Activated naive CD8-positive, alpha-beta T cell treated with anti-CD3 and anti-CD28 coated beads for 36 hours (primary cell): ENCODE results near the gene RLF. TPM values are rescaled to one million over a fixed set of nuclear protein-coding genes. Genes with fewer than 3 reads are reported as not detected.

ENCODE experiments used
- DNase-seq: peaks from one replicate; pipeline ENCODE4 v3.0.0; 2021
- H3K27ac Mint-ChIP-seq: one replicate; pipeline ENCODE4 v1.8.0; 2022; ENCODE audit warnings: mild to moderate bottlenecking, moderate library complexity, mixed read lengths
- H3K27me3 Mint-ChIP-seq: one replicate; pipeline ENCODE4 v1.8.0; 2022; ENCODE audit warnings: mild to moderate bottlenecking, mixed read lengths
- H3K36me3 Mint-ChIP-seq: one replicate; pipeline ENCODE4 v1.8.0; 2021; ENCODE audit warnings: mild to moderate bottlenecking, mixed read lengths
- H3K4me1 Mint-ChIP-seq: one replicate; pipeline ENCODE4 v1.8.0; 2021; ENCODE audit warnings: mixed read lengths
- H3K4me3 Mint-ChIP-seq: one replicate; pipeline ENCODE4 v1.8.0; 2022; ENCODE audit warnings: mild to moderate bottlenecking, moderate library complexity, mixed read lengths
- H3K9me3 Mint-ChIP-seq: one replicate; pipeline ENCODE4 v1.8.0; 2022; ENCODE audit warnings: mixed read lengths
- total RNA-seq, 2 experiments: library from RNA; stranded (reverse); gene quantifications; one replicate each; pipeline ENCODE4 v1.2.3, GENCODE V29; 2021

RLF gene
- total RNA-seq, 2 experiments from 2014 or later = 13.6 to 13.7 TPM

GRCh38 chr1:40241362-40241761 is 80.2 kb downstream of the RLF start:
- peaks cover 32% of the 10 kb centered on the region for H3K4me1 Mint-ChIP-seq
- H3K36me3 Mint-ChIP-seq = peaks cover 40% of the 10 kb centered on the region
- H3K4me3 Mint-ChIP-seq = no peak overlapping the region

DNA sequence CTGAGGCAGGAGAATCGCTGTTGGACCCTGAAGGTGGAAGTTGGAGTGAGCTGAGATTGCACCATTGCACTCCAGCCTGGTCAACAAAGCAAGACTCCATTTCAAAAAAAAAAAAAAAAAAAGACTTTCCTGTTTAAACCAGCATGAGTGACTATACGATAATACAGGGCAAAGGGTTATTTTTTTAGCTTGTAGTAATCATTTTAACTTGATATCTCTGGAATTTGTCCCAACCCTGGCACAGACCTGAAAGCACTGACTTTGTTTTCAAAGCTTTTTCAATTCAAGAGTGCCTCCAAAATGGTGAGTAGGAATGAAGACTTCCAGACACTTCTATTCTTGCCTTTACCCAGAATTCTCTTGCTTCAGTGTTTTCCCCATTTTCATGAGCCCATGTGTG is 82.2 kb downstream of the RLF start:
- H3K27ac Mint-ChIP-seq = no peak overlapping the region

More at GRCh38 chr1:40241362-40241761, 80.2 kb downstream of the RLF start:
- no peaks in the 10 kb centered on the region for H3K27me3 Mint-ChIP-seq
- H3K27ac Mint-ChIP-seq = peak overlapping the region; percentile 86
- no peak for DNase-seq
- no peaks in the 10 kb centered on the region for H3K9me3 Mint-ChIP-seq

DNA sequence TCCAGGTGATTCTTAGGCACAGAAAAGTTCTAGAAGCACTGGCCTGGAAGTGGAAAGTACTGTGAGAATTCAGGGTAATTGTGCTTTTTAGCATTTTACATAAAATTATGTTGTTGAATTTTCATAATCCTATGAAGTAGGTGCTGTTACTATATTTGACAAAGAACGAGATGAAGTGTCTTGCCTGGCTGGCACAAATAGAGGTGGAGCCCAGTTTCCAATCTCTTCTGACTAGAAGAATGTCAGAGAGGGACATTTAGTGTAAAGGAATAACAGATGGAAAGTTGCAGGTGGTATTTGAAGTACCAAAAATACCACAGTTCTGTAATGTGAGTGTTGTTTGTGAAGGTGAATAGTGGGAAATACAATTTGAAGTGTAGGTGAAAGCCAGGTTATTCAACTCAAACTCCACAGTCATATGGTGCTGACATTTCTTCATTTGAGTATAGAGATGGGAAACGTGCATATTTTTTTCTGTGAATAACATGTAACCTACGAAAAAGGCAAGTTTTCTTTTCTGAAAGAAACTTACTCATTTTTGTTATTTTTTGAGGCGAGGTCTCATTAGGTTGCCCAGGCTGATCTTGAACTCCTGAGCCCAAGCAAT is 83.1 kb downstream of the RLF start:
- no peaks in the 10 kb centered on the region for H3K9me3 Mint-ChIP-seq
- H3K27ac Mint-ChIP-seq = no peak overlapping the region
- peaks cover 26% of the 10 kb centered on the region for H3K4me1 Mint-ChIP-seq
- H3K27me3 Mint-ChIP-seq = no peaks in the 10 kb centered on the region
- no peak overlapping the region for H3K4me3 Mint-ChIP-seq
- peaks cover 12% of the 10 kb centered on the region for H3K36me3 Mint-ChIP-seq
- no peak for DNase-seq

More for the DNA sequence above, 82.2 kb downstream of the RLF start:
- Mint-ChIP-seq H3K4me1 (peaks cover 28% of the 10 kb centered on the region), H3K4me3 (no peak overlapping the region), H3K27me3 (no peaks in the 10 kb centered on the region), H3K9me3 (no peaks in the 10 kb centered on the region), H3K36me3 (peaks cover 20% of the 10 kb centered on the region)
- no peak for DNase-seq

DNA sequence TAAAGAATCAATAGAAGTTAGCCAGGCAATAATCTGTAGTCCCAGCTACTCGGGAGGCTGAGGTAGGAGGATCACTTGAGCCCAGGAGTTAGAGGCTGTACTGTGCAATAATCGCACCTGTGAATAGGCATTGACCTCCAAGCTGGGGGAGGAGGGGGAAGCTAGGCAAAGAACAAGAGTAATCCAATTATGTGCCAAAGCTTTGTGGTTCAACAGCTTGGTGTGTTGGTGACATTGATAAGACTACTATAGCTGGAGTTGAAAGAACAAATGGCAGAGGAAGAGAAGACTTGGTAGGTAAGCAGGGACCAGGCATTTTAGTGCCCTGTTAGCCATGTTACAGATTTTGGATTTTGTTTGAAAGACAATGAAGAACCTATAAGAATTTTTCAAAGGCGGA is 84.5 kb downstream of the RLF start:
- no peaks in the 10 kb centered on the region for H3K9me3 Mint-ChIP-seq
- H3K27ac Mint-ChIP-seq = no peak overlapping the region
- H3K4me1 Mint-ChIP-seq = peaks cover 24% of the 10 kb centered on the region
- no peak overlapping the region for H3K4me3 Mint-ChIP-seq
- H3K36me3 Mint-ChIP-seq = peaks cover 2% of the 10 kb centered on the region
- H3K27me3 Mint-ChIP-seq = no peaks in the 10 kb centered on the region
- DNase-seq = no peak

DNA sequence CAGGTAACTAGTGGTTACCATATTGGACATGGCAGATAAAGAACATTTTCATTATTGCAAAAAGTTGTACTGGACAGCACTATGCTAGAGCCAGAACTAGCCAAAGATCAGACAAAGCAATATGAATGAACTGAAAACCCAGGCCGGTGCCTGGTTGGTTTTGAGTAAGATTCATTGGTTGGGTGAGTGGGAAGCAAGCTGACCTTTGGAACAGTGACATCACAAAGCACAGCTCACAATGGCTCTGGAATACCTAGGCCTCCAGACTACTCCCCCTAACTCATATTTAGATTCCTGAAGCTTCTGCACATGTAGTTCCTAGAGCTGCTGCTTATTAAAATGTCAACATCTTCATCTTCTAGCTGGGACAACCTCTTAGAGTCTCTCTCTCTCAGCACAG is 86.5 kb downstream of the RLF start, which contains the start of gene TMCO2:
TMCO2 (plus strand) TSS at position 283 of the 400 bp plus-strand sequence; CDS start at position 340, 57 bp downstream.
- H3K27me3 Mint-ChIP-seq = no peaks in the 10 kb centered on the region
- no peaks in the 10 kb centered on the region for H3K36me3 Mint-ChIP-seq
- no peak within 1 kb of the TSS for H3K27ac Mint-ChIP-seq
- DNase-seq = no peak
- H3K4me3 Mint-ChIP-seq = no peak within 1 kb of the TSS
- no peaks in the 10 kb centered on the region for H3K9me3 Mint-ChIP-seq
- peaks cover 14% of the 10 kb centered on the region for H3K4me1 Mint-ChIP-seq

DNA sequence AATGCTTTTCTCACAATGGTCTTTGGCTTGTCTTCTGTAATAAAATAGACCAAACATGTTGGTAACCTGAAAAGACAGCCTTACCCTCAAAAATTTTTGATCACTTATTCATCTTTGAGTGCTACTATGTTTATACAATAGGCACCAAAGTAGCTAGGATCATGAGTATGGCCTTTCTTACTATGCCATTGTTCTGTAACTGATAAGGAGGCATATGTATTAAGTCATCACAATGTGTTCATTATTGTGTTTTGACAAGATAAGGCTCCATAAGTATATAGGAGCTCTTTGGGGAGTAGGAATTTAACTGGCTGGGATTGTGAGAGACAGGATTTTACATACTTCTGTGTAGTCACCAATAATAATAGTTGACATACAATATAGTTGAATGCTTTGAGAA is 87.2 kb downstream of the RLF start:
- Mint-ChIP-seq H3K27ac (no peak overlapping the region), H3K36me3 (no peaks in the 10 kb centered on the region)

GRCh38 chr1:40251456-40251855 is 90.3 kb downstream of the RLF start:
- H3K4me3 Mint-ChIP-seq = no peak overlapping the region
- H3K27me3 Mint-ChIP-seq = no peaks in the 10 kb centered on the region

More for the DNA sequence above, 87.2 kb downstream of the RLF start:
- no peak for DNase-seq
- H3K4me3 Mint-ChIP-seq = no peak overlapping the region
- H3K9me3 Mint-ChIP-seq = no peaks in the 10 kb centered on the region
- H3K27me3 Mint-ChIP-seq = no peaks in the 10 kb centered on the region
- peaks cover 14% of the 10 kb centered on the region for H3K4me1 Mint-ChIP-seq

GRCh38 chr1:40252601-40253000 is 91.4 kb downstream of the RLF start:
- H3K9me3 Mint-ChIP-seq = no peaks in the 10 kb centered on the region
- DNase-seq = no peak
- H3K27me3 Mint-ChIP-seq = no peaks in the 10 kb centered on the region
- H3K36me3 Mint-ChIP-seq = peaks cover 4% of the 10 kb centered on the region
- H3K27ac Mint-ChIP-seq = no peak overlapping the region
- peaks cover 17% of the 10 kb centered on the region for H3K4me1 Mint-ChIP-seq
- no peak overlapping the region for H3K4me3 Mint-ChIP-seq

More at GRCh38 chr1:40251456-40251855, 90.3 kb downstream of the RLF start:
- Mint-ChIP-seq H3K36me3 (peaks cover 2% of the 10 kb centered on the region), H3K4me1 (peaks cover 14% of the 10 kb centered on the region), H3K9me3 (no peaks in the 10 kb centered on the region), H3K27ac (no peak overlapping the region)
- DNase-seq = no peak

- Mint-ChIP-seq H3K4me1 (peaks cover 25% of the 10 kb centered on the region), H3K27me3 (no peaks in the 10 kb centered on the region), H3K36me3 (peaks cover 16% of the 10 kb centered on the region), H3K4me3 (no peak overlapping the region), H3K27ac (no peak overlapping the region), H3K9me3 (no peaks in the 10 kb centered on the region)
- DNase-seq = no peak
These were observed 94.0 kb downstream of the RLF start for GRCh38 chr1:40255231-40255630.

GRCh38 chr1:40256401-40257084 is 95.4 kb downstream of the RLF start:
- peak overlapping the region; percentile 93 for H3K4me3 Mint-ChIP-seq
- no peaks in the 10 kb centered on the region for H3K27me3 Mint-ChIP-seq
- peaks cover 34% of the 10 kb centered on the region for H3K4me1 Mint-ChIP-seq

DNA sequence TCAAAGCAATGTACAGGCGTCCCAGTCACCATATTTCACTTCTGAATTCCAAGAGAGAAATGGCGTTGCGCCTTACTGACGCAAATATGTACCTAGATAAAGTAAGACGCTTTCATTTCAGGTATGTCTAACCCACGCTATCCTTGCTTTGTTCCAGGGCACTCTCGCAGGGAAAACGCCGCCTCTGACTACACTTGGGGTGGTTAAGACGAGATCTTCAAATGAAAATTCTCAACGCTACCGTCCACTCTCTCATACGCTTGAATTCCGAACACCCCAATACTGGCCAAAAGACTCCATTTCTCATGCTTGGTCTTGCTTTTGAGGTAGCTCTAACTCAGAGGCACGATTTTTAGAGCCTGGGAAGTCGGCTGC is 96.1 kb downstream of the RLF start:
- Mint-ChIP-seq H3K27ac (peak overlapping the region; percentile 99), H3K36me3 (peaks cover 37% of the 10 kb centered on the region), H3K27me3 (no peaks in the 10 kb centered on the region), H3K9me3 (no peaks in the 10 kb centered on the region), H3K4me1 (peaks cover 39% of the 10 kb centered on the region), H3K4me3 (peak overlapping the region; percentile 93)
- DNase-seq = no peak

More at GRCh38 chr1:40256401-40257084, 95.4 kb downstream of the RLF start:
- peak overlapping the region; percentile 99 for H3K27ac Mint-ChIP-seq
- H3K9me3 Mint-ChIP-seq = no peaks in the 10 kb centered on the region
- peaks cover 29% of the 10 kb centered on the region for H3K36me3 Mint-ChIP-seq
- DNase-seq = no peak

DNA sequence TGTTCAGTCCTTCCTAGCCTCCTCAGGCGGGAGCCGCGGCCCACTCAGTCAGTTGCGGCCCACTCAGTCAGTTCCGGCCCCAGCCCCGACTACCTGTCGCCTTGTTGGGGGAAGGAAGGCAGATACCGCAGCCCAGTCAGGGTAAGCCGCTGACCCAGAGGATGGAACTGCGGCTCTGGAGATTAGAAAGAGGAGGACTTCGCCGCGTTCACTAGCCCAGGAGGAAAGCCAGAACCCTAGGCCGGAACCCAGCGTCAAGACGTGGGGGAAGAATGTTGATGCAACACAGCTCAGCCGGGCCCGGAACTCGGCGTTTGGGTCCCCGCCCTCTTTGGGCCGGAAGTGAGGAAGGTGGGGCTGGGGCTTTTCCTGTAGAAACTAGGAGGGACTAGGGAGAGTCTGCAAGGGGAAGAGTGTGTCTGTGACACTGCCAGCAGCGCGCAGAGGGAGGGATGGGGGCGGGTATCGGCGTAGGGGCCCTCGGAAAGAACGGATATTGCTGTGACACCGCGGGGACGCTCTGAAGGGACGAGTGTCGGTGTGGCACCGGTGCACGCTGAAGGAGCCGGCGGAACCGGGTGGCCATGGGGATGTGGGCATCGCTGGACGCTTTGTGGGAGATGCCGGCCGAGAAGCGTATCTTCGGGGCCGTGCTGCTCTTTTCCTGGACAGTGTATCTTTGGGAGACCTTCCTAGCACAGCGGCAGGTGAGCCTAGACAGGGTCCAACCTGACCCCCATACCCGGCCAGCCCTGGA is 96.7 kb downstream of the RLF start, which contains the start of gene ZMPSTE24:
ZMPSTE24 (plus strand) TSS at position 549 of the 757 bp plus-strand sequence; CDS start at position 585, 36 bp downstream.
- H3K4me1 Mint-ChIP-seq = peaks cover 42% of the 10 kb centered on the region
- H3K27me3 Mint-ChIP-seq = no peaks in the 10 kb centered on the region
- H3K4me3 Mint-ChIP-seq = peak within 1 kb of the TSS; percentile 93
- peak within 1 kb of the TSS; percentile 99 for H3K27ac Mint-ChIP-seq
- DNase-seq = peak; percentile 93
- H3K36me3 Mint-ChIP-seq = peaks cover 40% of the 10 kb centered on the region
- no peaks in the 10 kb centered on the region for H3K9me3 Mint-ChIP-seq

GRCh38 chr1:40258445-40258769 is 97.2 kb downstream of the RLF start:
- peak overlapping the region; percentile 99 for H3K27ac Mint-ChIP-seq
- peaks cover 45% of the 10 kb centered on the region for H3K36me3 Mint-ChIP-seq
- H3K4me1 Mint-ChIP-seq = peaks cover 48% of the 10 kb centered on the region
- peak overlapping the region; percentile 93 for H3K4me3 Mint-ChIP-seq
- no peaks in the 10 kb centered on the region for H3K27me3 Mint-ChIP-seq
- no peaks in the 10 kb centered on the region for H3K9me3 Mint-ChIP-seq
- no peak for DNase-seq

DNA sequence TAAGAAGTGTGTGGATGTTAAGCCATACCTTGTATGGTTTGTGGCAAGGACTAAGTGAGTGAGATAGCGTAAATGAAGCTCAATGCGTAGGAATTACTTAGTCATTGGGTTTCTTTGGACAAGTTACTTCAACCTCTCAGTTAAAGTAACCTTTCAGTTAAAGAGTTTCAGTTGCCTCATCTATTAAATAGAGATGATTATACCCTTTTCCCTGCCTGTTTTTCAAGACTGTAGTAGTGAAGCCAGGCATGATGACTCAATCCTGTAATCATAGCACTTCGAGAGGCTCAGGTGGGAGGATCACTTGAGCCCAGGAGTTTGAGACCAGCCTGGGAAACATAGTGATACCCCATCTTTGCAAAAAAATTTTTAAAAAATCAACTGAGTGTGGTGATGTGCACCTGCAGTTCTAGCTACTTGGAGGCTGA is 103.2 kb downstream of the RLF start:
- peaks cover 47% of the 10 kb centered on the region for H3K36me3 Mint-ChIP-seq
- no peaks in the 10 kb centered on the region for H3K27me3 Mint-ChIP-seq
- peaks cover 47% of the 10 kb centered on the region for H3K4me1 Mint-ChIP-seq
- no peak overlapping the region for H3K4me3 Mint-ChIP-seq
- H3K27ac Mint-ChIP-seq = peak overlapping the region; percentile 89
- peak; percentile 46 for DNase-seq
- no peaks in the 10 kb centered on the region for H3K9me3 Mint-ChIP-seq

DNA sequence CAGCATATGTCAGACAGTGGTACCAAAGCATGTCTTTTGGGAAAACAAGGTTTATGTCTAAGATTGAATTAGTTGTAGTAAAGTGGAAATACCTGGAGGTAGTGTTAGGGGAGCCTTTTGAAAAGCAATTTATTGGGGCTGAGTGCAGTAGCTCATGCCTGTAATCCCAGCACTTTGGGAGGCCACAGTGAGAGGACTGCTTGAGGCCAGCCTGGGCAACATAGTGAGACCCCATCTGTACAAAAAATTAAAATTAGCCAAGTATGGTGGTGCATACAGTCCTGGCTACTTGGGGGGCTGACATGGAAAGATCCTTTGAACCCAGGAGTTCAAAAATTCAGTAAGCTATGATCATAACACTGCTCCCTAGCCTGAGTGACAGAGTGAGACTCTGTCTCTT is 104.1 kb downstream of the RLF start:
- Mint-ChIP-seq H3K4me3 (no peak overlapping the region), H3K27ac (no peak overlapping the region), H3K27me3 (no peaks in the 10 kb centered on the region), H3K4me1 (peaks cover 47% of the 10 kb centered on the region), H3K36me3 (peaks cover 45% of the 10 kb centered on the region), H3K9me3 (no peaks in the 10 kb centered on the region)
- no peak for DNase-seq
